GM19438 (cell line): ENCODE data around the gene CRABP1.
A peak's percentile ranks its signal among the peaks of the same experiment; 100 is the strongest.

Experiments used
- ATAC-seq: cut with Tn5 transposase; IDR thresholded peaks from one replicate; pipeline ENCODE4 v1.9.1; 2021; ENCODE audit warnings: low read depth; ENCODE audit not compliant: unreplicated experiment

CRABP1 gene

GRCh38 chr15:78316283-78317083 is 23.7 kb upstream of the CRABP1 start:
- ATAC-seq = peak; percentile 77

- no peak for ATAC-seq
These were observed 22.9 kb upstream of the CRABP1 start for GRCh38 chr15:78317145-78317836.

DNA sequence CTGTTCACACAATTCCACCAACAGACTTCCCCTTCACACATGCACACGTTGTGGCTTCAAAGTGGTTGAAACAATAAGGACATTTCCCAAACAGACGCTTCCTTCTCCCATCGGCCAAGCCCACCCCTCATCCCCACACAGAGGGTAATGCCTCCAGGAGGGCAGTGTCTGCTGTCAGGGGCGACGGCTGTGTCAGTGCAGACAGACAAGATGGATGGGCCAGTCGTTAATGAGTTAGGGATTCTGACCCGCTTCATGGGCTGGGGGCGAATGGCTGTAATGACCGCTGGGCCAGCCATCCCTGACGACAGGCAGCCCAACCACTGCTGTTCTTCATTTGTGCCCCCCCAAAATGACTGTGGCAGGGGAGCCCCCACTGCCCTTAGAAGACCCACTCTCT is 20.6 kb upstream of the CRABP1 start:
- no peak for ATAC-seq

DNA sequence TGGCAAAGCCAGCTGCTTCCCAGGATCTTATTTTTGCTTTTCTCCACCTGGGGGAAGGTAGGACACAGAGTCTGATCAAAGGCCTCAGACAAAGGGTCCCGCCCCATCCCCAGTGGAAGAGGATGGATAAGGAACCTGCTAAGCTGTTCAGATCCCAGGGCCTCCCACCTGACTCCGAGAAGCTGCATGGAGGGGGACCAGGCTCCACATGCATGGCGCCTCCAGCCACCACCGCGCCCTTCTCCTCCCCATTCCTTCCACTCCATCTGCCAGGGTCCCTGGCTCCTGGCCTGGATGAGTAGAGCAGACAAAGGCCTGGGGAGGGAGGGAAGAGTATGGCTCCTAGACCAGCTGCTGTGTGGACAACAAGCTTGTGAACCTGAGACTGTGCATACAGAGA is 20.0 kb upstream of the CRABP1 start:
- no peak for ATAC-seq

DNA sequence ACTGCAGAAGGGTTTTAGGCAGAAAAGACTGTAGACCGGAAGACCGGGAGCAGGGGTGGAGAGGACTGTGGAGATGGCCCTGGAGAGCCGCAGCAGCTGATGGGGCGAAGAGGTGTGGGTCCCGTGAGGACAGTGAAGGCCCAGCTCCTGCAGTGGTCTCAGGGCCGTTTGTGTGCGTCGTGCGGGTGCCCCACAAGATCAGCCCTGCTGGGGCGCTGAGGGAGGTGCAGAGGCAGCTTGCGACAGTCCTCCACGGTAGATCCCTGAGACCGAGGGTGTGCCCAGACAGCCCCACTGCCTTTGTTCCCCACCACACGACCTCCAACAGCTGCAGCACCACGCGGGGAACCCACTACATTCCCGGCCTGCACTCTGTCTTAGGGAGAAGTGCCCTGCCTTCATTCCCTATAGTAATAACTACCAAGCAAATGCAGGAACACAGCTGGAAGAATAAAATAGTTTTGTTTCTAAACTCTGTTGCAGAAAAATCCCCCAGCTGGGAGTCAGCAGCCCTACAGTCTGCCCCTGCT is 19.0 kb upstream of the CRABP1 start:
- ATAC-seq = no peak

GRCh38 chr15:78321786-78322185 is 18.4 kb upstream of the CRABP1 start:
- ATAC-seq = no peak

GRCh38 chr15:78322243-78322642 is 17.9 kb upstream of the CRABP1 start:
- no peak for ATAC-seq

GRCh38 chr15:78322724-78323521 is 17.2 kb upstream of the CRABP1 start:
- ATAC-seq = no peak

DNA sequence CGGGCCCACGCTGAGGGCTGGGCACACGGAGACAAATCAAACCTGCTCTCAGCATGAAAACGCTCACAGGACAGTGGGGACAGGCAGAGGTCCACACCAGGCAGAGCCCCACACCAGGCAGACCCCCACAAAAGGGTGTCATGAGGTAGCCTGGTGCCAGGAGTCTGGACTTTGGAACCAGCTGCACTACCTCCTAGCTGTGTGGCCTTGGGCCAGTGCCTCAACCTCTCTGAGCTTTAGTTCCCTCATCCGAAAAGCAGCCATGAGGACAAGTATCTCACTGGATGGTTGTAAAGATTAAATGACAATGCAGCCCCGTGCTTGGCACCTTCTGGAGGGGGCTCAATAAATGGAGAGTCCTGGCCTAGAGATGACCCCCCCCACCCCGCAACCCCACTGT is 16.5 kb upstream of the CRABP1 start:
- ATAC-seq = no peak

GRCh38 chr15:78324144-78324543 is 16.0 kb upstream of the CRABP1 start:
- no peak for ATAC-seq

DNA sequence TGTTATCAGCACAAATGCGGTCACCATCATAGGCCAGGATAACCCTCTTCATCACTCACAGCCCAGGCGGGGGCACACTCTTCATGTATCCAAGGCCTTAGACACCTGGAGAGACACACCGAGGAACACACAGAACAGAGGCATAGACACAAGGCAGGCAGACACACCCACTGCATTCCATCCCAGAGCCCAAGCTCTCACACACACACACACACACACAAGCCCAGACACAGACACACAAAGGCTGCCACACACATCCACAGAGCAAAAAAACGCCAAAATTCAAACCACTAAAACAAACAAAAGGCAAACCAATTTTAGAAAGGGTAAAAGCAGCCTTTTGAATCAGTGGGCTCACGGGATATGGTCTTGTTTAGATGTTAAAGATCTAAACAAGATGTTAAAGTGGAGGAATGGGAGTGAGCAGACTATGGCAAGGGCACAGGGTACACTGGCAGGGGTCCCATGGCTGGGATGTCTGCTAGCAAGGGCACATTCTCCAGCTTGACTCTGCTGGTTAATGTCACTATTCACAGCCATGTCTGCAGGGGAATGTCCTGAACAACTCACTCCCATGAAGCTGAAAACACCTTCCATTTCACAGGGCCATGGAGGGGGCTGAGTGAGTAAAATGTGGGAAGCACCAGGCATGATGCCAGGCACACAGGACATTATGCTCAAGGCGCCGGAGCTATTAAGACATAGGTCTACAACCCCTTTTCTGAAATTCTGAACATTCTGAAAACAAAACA is 14.9 kb upstream of the CRABP1 start:
- no peak for ATAC-seq

GRCh38 chr15:78327466-78327865 is 12.7 kb upstream of the CRABP1 start:
- ATAC-seq = no peak

DNA sequence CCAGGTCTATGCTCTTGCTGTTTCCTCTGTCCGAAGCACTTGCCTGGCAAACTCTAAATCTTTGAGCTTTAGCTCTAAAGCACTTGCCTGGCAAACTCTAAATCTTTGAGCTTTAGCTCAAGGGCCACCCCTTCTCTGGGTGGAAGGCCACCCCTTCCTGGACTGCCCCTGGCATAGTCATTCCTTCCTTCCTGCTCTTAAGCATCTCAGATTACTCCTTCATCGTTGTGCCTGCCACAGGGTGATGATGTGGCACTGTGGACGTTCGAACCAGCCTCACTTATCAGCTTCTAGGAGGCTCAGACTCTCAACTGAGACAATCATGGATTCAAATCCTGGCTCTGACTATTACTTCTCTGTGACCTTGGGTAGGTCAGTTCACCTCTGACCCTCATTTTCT is 10.5 kb upstream of the CRABP1 start:
- ATAC-seq = no peak

- ATAC-seq = no peak
These were observed 5.3 kb upstream of the CRABP1 start for GRCh38 chr15:78334845-78335244.

DNA sequence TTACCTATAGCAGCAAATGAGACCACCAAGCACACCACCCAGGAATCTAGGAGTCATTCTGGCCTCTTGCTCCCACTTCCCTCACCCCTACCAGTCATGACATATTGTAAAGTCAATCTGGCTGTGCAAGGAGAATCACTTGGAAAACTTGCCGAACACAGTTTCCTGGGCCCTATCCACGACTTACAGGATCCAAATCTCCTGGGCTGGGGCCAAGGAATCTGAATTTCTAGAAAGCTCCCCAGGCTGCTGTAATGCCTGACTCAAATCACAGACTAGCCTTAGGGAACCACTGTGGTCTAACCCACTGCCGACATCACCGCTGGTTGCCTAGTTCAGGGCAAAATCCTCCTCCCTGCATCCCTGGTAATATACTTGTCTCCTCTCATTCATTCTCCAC is 4.2 kb upstream of the CRABP1 start:
- ATAC-seq = no peak

- ATAC-seq = no peak
These were observed 1.4 kb upstream of the CRABP1 start for GRCh38 chr15:78338781-78339180.

GRCh38 chr15:78339559-78339958 is 594 bp upstream of the CRABP1 start:
- no peak for ATAC-seq

DNA sequence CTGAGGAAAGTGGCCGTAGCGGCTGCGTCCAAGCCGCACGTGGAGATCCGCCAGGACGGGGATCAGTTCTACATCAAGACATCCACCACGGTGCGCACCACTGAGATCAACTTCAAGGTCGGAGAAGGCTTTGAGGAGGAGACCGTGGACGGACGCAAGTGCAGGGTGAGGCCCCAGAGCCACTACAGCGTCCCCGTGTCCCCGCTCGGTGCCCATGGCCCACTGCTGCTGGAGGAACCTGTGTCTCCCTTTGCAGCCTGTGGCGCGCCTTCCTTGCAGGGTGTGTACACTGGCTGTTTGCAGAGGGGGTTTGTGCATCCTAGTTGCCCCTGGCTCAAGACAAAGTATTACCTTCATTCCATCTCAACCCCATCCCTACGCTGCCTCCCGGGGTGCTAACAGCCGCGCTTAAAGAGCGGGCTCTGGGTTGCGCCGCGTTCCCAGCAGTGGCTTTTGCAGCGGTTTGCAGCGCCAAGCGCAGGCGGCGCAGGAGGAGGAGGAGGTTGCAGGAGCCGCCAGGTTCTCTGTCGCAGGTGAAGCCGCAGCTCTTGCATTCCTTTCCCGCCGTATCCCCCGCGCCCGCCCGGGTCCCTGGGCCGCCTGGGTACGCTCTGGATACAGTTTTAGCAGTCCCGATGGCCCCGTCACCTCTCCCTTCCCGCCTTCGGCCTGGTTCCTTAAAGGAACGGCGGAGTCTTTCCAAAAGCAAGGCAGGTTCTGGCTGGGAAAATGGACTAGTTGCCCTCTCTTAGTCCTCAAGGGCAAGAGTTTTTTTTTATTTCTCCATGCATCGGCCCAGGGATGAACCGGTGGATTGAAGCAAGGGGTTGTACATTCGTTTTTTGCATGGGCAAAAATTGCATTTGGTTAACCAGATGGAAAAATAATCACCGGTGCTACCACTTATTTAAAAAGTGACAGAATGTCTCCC is 1.2 kb downstream of the CRABP1 start:
- ATAC-seq = no peak

- no peak for ATAC-seq
These were observed 1.9 kb downstream of the CRABP1 start for GRCh38 chr15:78342021-78342420.
